ENCODE data around the gene NSMCE3. TPM values are rescaled to one million over a fixed set of nuclear protein-coding genes. Genes with fewer than 3 reads are reported as not detected.

The NSMCE3 gene
- total and polyA plus RNA-seq, 2 experiments from 2014 or later = 9.7 to 10.0 TPM

DNA sequence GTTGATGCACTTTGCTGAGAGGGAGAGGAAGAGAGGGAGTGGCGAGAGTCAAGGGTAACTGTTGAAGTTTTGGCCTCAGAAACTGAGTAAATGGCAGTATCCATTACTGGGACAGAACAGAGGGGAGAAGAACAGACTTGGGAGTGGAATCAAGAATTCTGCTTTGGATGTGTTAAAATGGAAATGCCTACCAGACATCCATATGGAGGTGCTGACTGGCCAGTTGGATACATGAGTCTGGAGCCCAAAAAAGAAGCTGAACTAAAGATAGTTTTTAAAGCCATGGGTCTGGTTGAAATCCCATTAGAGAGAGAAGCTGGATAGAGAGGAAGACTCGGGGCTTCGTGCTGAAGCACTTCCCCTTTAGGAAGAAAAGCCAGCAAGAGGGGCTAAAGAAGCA is 35.9 kb upstream of the NSMCE3 start:
- H3K27ac Mint-ChIP-seq = no peak overlapping the region
- H3K36me3 Mint-ChIP-seq (ENCODE audit: low read depth) = no peaks in the 10 kb centered on the region
- H3K27me3 Mint-ChIP-seq (ENCODE audit: insufficient read depth, low read depth, poor library complexity) = peaks cover 4% of the 10 kb centered on the region
- Histone ChIP-seq H3K27me3 (ENCODE audit: insufficient read depth) (no peaks in the 10 kb centered on the region), H3K4me1 (ENCODE audit: insufficient read depth) (no peaks in the 10 kb centered on the region), H2AFZ (no peak overlapping the region), H3K36me3 (ENCODE audit: insufficient read depth) (no peaks in the 10 kb centered on the region), H3K4me2 (no peak overlapping the region), H3K27ac (ENCODE audit: low read depth) (no peak overlapping the region), H3F3A (replicated peaks; ENCODE audit: low read depth) (no peaks in the 10 kb centered on the region), H3K79me2 (replicated peaks; ENCODE audit: insufficient read depth) (no peaks in the 10 kb centered on the region), H3K4me3 (no peak overlapping the region), H3K9me2 (ENCODE audit: insufficient read depth) (peaks cover 7% of the 10 kb centered on the region), H4K20me1 (replicated peaks; ENCODE audit: insufficient read depth) (no peaks in the 10 kb centered on the region)
- H3K9me3 Mint-ChIP-seq = no peaks in the 10 kb centered on the region
- no peak overlapping the region for H3K4me3 Mint-ChIP-seq
- TF ChIP-seq, protein P1, sequence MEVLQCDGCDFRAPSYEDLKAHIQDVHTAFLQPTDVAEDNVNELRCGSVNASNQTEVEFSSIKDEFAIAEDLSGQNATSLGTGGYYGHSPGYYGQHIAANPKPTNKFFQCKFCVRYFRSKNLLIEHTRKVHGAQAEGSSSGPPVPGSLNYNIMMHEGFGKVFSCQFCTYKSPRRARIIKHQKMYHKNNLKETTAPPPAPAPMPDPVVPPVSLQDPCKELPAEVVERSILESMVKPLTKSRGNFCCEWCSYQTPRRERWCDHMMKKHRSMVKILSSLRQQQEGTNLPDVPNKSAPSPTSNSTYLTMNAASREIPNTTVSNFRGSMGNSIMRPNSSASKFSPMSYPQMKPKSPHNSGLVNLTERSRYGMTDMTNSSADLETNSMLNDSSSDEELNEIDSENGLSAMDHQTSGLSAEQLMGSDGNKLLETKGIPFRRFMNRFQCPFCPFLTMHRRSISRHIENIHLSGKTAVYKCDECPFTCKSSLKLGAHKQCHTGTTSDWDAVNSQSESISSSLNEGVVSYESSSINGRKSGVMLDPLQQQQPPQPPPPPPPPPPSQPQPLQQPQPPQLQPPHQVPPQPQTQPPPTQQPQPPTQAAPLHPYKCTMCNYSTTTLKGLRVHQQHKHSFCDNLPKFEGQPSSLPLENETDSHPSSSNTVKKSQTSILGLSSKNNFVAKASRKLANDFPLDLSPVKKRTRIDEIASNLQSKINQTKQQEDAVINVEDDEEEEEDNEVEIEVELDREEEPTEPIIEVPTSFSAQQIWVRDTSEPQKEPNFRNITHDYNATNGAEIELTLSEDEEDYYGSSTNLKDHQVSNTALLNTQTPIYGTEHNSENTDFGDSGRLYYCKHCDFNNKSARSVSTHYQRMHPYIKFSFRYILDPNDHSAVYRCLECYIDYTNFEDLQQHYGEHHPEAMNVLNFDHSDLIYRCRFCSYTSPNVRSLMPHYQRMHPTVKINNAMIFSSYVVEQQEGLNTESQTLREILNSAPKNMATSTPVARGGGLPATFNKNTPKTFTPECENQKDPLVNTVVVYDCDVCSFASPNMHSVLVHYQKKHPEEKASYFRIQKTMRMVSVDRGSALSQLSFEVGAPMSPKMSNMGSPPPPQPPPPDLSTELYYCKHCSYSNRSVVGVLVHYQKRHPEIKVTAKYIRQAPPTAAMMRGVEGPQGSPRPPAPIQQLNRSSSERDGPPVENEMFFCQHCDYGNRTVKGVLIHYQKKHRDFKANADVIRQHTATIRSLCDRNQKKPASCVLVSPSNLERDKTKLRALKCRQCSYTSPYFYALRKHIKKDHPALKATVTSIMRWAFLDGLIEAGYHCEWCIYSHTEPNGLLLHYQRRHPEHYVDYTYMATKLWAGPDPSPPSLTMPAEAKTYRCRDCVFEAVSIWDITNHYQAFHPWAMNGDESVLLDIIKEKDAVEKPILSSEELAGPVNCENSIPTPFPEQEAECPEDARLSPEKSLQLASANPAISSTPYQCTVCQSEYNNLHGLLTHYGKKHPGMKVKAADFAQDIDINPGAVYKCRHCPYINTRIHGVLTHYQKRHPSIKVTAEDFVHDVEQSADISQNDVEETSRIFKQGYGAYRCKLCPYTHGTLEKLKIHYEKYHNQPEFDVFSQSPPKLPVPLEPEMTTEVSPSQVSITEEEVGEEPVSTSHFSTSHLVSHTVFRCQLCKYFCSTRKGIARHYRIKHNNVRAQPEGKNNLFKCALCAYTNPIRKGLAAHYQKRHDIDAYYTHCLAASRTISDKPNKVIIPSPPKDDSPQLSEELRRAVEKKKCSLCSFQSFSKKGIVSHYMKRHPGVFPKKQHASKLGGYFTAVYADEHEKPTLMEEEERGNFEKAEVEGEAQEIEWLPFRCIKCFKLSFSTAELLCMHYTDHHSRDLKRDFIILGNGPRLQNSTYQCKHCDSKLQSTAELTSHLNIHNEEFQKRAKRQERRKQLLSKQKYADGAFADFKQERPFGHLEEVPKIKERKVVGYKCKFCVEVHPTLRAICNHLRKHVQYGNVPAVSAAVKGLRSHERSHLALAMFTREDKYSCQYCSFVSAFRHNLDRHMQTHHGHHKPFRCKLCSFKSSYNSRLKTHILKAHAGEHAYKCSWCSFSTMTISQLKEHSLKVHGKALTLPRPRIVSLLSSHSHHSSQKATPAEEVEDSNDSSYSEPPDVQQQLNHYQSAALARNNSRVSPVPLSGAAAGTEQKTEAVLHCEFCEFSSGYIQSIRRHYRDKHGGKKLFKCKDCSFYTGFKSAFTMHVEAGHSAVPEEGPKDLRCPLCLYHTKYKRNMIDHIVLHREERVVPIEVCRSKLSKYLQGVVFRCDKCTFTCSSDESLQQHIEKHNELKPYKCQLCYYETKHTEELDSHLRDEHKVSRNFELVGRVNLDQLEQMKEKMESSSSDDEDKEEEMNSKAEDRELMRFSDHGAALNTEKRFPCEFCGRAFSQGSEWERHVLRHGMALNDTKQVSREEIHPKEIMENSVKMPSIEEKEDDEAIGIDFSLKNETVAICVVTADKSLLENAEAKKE (CRISPR knock-in tag; IDR thresholded peaks at IDR 0.05) = no peak
- no peak for TF ChIP-seq ZNF114 (CRISPR knock-in tag; IDR thresholded peaks at IDR 0.05)
- TF ChIP-seq, protein P2, sequence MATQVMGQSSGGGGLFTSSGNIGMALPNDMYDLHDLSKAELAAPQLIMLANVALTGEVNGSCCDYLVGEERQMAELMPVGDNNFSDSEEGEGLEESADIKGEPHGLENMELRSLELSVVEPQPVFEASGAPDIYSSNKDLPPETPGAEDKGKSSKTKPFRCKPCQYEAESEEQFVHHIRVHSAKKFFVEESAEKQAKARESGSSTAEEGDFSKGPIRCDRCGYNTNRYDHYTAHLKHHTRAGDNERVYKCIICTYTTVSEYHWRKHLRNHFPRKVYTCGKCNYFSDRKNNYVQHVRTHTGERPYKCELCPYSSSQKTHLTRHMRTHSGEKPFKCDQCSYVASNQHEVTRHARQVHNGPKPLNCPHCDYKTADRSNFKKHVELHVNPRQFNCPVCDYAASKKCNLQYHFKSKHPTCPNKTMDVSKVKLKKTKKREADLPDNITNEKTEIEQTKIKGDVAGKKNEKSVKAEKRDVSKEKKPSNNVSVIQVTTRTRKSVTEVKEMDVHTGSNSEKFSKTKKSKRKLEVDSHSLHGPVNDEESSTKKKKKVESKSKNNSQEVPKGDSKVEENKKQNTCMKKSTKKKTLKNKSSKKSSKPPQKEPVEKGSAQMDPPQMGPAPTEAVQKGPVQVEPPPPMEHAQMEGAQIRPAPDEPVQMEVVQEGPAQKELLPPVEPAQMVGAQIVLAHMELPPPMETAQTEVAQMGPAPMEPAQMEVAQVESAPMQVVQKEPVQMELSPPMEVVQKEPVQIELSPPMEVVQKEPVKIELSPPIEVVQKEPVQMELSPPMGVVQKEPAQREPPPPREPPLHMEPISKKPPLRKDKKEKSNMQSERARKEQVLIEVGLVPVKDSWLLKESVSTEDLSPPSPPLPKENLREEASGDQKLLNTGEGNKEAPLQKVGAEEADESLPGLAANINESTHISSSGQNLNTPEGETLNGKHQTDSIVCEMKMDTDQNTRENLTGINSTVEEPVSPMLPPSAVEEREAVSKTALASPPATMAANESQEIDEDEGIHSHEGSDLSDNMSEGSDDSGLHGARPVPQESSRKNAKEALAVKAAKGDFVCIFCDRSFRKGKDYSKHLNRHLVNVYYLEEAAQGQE (IDR thresholded peaks at IDR 0.05; ENCODE audit: unreplicated experiment) = no peak
- TF ChIP-seq, protein P3, sequence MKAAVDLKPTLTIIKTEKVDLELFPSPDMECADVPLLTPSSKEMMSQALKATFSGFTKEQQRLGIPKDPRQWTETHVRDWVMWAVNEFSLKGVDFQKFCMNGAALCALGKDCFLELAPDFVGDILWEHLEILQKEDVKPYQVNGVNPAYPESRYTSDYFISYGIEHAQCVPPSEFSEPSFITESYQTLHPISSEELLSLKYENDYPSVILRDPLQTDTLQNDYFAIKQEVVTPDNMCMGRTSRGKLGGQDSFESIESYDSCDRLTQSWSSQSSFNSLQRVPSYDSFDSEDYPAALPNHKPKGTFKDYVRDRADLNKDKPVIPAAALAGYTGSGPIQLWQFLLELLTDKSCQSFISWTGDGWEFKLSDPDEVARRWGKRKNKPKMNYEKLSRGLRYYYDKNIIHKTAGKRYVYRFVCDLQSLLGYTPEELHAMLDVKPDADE (IDR thresholded peaks at IDR 0.05) = no peak
- no peak for TF ChIP-seq STAT1 (IDR thresholded peaks at IDR 0.05; ENCODE audit: unreplicated experiment)
- TF ChIP-seq JUNB (IDR thresholded peaks at IDR 0.05; ENCODE audit: unreplicated experiment) = no peak
- no peak for TF ChIP-seq EZH2phosphoT487 (IDR thresholded peaks at IDR 0.05; ENCODE audit: unreplicated experiment)
- TF ChIP-seq ZNF331 (CRISPR knock-in tag; IDR thresholded peaks at IDR 0.05; ENCODE audit: low read depth) = no peak
- TF ChIP-seq NANOG (IDR thresholded peaks at IDR 0.05; ENCODE audit: borderline replicate concordance) = no peak
- TF ChIP-seq, protein P4, sequence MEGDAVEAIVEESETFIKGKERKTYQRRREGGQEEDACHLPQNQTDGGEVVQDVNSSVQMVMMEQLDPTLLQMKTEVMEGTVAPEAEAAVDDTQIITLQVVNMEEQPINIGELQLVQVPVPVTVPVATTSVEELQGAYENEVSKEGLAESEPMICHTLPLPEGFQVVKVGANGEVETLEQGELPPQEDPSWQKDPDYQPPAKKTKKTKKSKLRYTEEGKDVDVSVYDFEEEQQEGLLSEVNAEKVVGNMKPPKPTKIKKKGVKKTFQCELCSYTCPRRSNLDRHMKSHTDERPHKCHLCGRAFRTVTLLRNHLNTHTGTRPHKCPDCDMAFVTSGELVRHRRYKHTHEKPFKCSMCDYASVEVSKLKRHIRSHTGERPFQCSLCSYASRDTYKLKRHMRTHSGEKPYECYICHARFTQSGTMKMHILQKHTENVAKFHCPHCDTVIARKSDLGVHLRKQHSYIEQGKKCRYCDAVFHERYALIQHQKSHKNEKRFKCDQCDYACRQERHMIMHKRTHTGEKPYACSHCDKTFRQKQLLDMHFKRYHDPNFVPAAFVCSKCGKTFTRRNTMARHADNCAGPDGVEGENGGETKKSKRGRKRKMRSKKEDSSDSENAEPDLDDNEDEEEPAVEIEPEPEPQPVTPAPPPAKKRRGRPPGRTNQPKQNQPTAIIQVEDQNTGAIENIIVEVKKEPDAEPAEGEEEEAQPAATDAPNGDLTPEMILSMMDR (conservative IDR thresholded peaks at IDR 0.05; ENCODE audit: low read depth in 2 of 2) = no peak
- TF ChIP-seq POLR2AphosphoS5 (IDR thresholded peaks at IDR 0.05; ENCODE audit: low read depth) = no peak
- no peak for TF ChIP-seq CREB1 (CRISPR knock-in tag; IDR thresholded peaks at IDR 0.05; ENCODE audit: low read depth)
- no peak for TF ChIP-seq EZH2 (IDR thresholded peaks at IDR 0.05; ENCODE audit: low read depth, unreplicated experiment)
- peaks cover 2% of the 10 kb centered on the region; the same call in 1 of the 3 replicates for H3K4me1 Mint-ChIP-seq
- ATAC-seq = no peak
- DNase-seq (ENCODE audit: low spot score) = no peak

Data from GM23338 (cell line).